Measurements from ENCODE around the gene FAM124A.

Gene FAM124A

GRCh38 chr13:51234676-51235075 lies 12.5 kb downstream of the FAM124A start:
- Histone ChIP-seq H3K27me3 (ENCODE audit: control insufficient read depth, insufficient read depth, low read length) (no peaks in the 10 kb centered on the region), H3K4me1 (ENCODE audit: control insufficient read depth, insufficient read depth, low read length) (peaks cover 13% of the 10 kb centered on the region), H3K9ac (ENCODE audit: low read depth, low read length) (no peak overlapping the region), H3K9me3 (ENCODE audit: control insufficient read depth, insufficient read depth, low read length) (no peaks in the 10 kb centered on the region), H3K4me3 (ENCODE audit: low read depth, low read length) (no peak overlapping the region), H3K36me3 (ENCODE audit: control insufficient read depth, insufficient read depth, low read length) (peaks cover 21% of the 10 kb centered on the region)

- Histone ChIP-seq H3K36me3 (ENCODE audit: control insufficient read depth, insufficient read depth, low read length) (peaks cover 23% of the 10 kb centered on the region), H3K4me1 (ENCODE audit: control insufficient read depth, insufficient read depth, low read length) (peaks cover 9% of the 10 kb centered on the region), H3K9ac (ENCODE audit: low read depth, low read length) (no peak overlapping the region)
These were observed 13.0 kb downstream of the FAM124A start for GRCh38 chr13:51235186-51235585.

GRCh38 chr13:51235756-51236490 lies 13.7 kb downstream of the FAM124A start:
- Histone ChIP-seq H3K4me3 (ENCODE audit: low read depth, low read length) (no peak overlapping the region), H3K9me3 (ENCODE audit: control insufficient read depth, insufficient read depth, low read length) (no peaks in the 10 kb centered on the region), H3K9ac (ENCODE audit: low read depth, low read length) (no peak overlapping the region), H3K27me3 (ENCODE audit: control insufficient read depth, insufficient read depth, low read length) (no peaks in the 10 kb centered on the region), H3K36me3 (ENCODE audit: control insufficient read depth, insufficient read depth, low read length) (peaks cover 24% of the 10 kb centered on the region), H3K4me1 (ENCODE audit: control insufficient read depth, insufficient read depth, low read length) (peaks cover 6% of the 10 kb centered on the region)

More at GRCh38 chr13:51235186-51235585, 13.0 kb downstream of the FAM124A start:
- H3K27me3 ChIP-seq (ENCODE audit: control insufficient read depth, insufficient read depth, low read length) = no peaks in the 10 kb centered on the region
- H3K4me3 ChIP-seq (ENCODE audit: low read depth, low read length) = no peak overlapping the region
- H3K9me3 ChIP-seq (ENCODE audit: control insufficient read depth, insufficient read depth, low read length) = no peaks in the 10 kb centered on the region

DNA sequence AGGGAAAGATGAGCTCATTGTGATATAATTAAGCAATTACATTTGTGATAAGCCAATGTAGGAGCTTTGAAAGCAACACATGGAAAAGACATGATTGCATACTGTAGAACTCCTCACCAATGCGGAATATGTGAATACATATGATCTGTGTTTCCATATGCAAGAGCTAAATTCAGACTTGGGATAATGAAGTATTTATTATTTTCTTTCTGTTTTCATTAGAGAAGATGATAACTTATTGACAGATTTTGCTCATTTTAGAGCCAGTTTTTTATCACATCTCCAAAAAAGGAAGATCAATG lies 14.2 kb downstream of the FAM124A start:
- Histone ChIP-seq H3K4me3 (ENCODE audit: low read depth, low read length) (no peak overlapping the region), H3K36me3 (ENCODE audit: control insufficient read depth, insufficient read depth, low read length) (peaks cover 23% of the 10 kb centered on the region), H3K27me3 (ENCODE audit: control insufficient read depth, insufficient read depth, low read length) (no peaks in the 10 kb centered on the region), H3K4me1 (ENCODE audit: control insufficient read depth, insufficient read depth, low read length) (peaks cover 6% of the 10 kb centered on the region), H3K9ac (ENCODE audit: low read depth, low read length) (no peak overlapping the region), H3K9me3 (ENCODE audit: control insufficient read depth, insufficient read depth, low read length) (no peaks in the 10 kb centered on the region)

GRCh38 chr13:51237386-51237785 lies 15.2 kb downstream of the FAM124A start:
- Histone ChIP-seq H3K4me3 (ENCODE audit: low read depth, low read length) (no peak overlapping the region), H3K4me1 (ENCODE audit: control insufficient read depth, insufficient read depth, low read length) (peaks cover 12% of the 10 kb centered on the region), H3K36me3 (ENCODE audit: control insufficient read depth, insufficient read depth, low read length) (peaks cover 17% of the 10 kb centered on the region), H3K9ac (ENCODE audit: low read depth, low read length) (no peak overlapping the region), H3K9me3 (ENCODE audit: control insufficient read depth, insufficient read depth, low read length) (no peaks in the 10 kb centered on the region), H3K27me3 (ENCODE audit: control insufficient read depth, insufficient read depth, low read length) (no peaks in the 10 kb centered on the region)

DNA sequence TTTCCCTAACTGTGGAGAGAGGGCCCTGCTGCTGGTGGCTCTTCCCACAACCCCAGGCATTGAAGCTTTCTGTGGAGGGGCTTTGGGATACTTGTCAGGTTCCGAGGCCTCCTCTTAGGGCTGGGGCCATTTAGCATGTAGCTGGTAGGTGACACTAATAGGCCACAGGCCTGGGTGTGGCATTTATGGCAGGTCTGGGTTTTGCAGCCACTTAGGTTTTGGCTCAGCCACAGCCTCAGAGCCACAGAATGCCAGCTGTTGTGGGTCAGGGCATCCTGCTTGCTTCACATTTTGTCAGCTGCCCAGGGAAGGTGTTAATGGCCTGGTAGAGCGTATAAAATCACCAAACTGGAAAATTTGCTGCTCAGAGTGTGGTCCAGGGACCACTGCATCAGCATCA lies 15.7 kb downstream of the FAM124A start:
- H3K27me3 ChIP-seq (ENCODE audit: control insufficient read depth, insufficient read depth, low read length) = no peaks in the 10 kb centered on the region
- H3K36me3 ChIP-seq (ENCODE audit: control insufficient read depth, insufficient read depth, low read length) = peaks cover 17% of the 10 kb centered on the region
- H3K9ac ChIP-seq (ENCODE audit: low read depth, low read length) = no peak overlapping the region
- no peak overlapping the region for H3K4me3 ChIP-seq (ENCODE audit: low read depth, low read length)
- peaks cover 17% of the 10 kb centered on the region for H3K4me1 ChIP-seq (ENCODE audit: control insufficient read depth, insufficient read depth, low read length)
- no peaks in the 10 kb centered on the region for H3K9me3 ChIP-seq (ENCODE audit: control insufficient read depth, insufficient read depth, low read length)

DNA sequence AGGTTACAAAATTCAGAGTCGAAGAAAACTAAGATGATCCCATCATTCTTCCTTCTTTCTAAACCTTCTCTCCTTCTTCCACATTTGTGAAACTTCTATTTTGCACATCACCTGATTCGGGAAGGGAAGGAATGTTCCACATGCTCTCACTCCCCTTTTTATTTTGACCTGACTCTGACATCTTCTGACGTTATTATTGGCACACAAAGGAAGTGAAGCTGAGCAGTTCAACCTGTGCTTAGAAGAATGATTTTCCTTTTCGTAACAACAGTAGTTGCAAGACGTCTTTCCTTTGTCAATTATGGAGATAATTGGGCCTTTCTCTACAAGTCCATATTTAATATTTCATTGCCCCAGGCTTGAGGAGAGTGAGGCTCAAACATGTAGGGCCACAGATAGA lies 18.0 kb downstream of the FAM124A start:
- Histone ChIP-seq H3K4me1 (ENCODE audit: control insufficient read depth, insufficient read depth, low read length) (peaks cover 35% of the 10 kb centered on the region), H3K36me3 (ENCODE audit: control insufficient read depth, insufficient read depth, low read length) (peaks cover 17% of the 10 kb centered on the region), H3K9me3 (ENCODE audit: control insufficient read depth, insufficient read depth, low read length) (no peaks in the 10 kb centered on the region), H3K9ac (ENCODE audit: low read depth, low read length) (no peak overlapping the region), H3K4me3 (ENCODE audit: low read depth, low read length) (no peak overlapping the region), H3K27me3 (ENCODE audit: control insufficient read depth, insufficient read depth, low read length) (no peaks in the 10 kb centered on the region)

DNA sequence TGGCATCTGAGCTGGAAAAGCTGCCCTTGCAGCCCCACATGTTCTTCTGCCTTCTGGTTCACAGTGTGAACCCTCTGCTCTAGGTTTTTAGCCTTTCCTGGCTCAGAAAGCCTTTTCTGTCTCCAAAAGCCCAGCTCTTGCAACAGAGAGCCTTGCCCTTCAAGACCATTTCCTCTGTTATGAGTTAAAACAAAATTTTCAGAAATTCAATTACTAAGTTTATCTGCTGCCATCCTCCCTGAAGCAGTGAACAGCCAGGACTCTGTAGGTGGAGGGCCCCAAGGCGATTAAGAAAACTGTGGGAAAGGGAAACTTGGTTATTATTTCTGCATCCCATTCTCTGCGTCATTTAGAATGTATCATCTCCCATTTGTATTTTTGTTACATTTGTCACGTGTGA lies 18.8 kb downstream of the FAM124A start:
- H3K9ac ChIP-seq (ENCODE audit: low read depth, low read length) = no peak overlapping the region
- H3K4me1 ChIP-seq (ENCODE audit: control insufficient read depth, insufficient read depth, low read length) = peaks cover 41% of the 10 kb centered on the region
- H3K4me3 ChIP-seq (ENCODE audit: low read depth, low read length) = no peak overlapping the region
- H3K9me3 ChIP-seq (ENCODE audit: control insufficient read depth, insufficient read depth, low read length) = no peaks in the 10 kb centered on the region
- H3K27me3 ChIP-seq (ENCODE audit: control insufficient read depth, insufficient read depth, low read length) = no peaks in the 10 kb centered on the region
- H3K36me3 ChIP-seq (ENCODE audit: control insufficient read depth, insufficient read depth, low read length) = peaks cover 12% of the 10 kb centered on the region

DNA sequence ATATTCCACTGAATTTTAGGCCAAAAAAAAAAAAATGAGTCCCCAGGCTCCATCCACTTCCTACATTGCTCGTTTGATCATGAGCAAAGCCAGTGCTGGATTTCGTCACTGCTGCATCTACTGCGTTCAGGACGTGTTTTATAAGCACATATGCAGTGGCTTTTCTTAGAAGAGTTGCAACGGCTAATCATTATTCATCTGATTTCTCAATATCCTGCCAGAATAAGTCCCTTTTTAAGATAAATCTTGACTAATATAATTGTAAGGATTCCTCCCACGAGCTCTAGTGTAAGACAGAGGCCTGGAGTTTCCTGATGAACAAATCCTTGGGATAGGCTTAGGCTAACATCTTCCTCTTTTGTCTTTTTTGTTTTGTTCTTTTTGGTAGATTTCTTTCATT lies 19.5 kb downstream of the FAM124A start:
- Histone ChIP-seq H3K27me3 (ENCODE audit: control insufficient read depth, insufficient read depth, low read length) (no peaks in the 10 kb centered on the region), H3K9ac (ENCODE audit: low read depth, low read length) (no peak overlapping the region), H3K9me3 (ENCODE audit: control insufficient read depth, insufficient read depth, low read length) (no peaks in the 10 kb centered on the region), H3K4me3 (ENCODE audit: low read depth, low read length) (no peak overlapping the region), H3K4me1 (ENCODE audit: control insufficient read depth, insufficient read depth, low read length) (peaks cover 41% of the 10 kb centered on the region), H3K36me3 (ENCODE audit: control insufficient read depth, insufficient read depth, low read length) (peaks cover 8% of the 10 kb centered on the region)

GRCh38 chr13:51243227-51243626 lies 21.0 kb downstream of the FAM124A start:
- H3K4me1 ChIP-seq (ENCODE audit: control insufficient read depth, insufficient read depth, low read length) = peaks cover 43% of the 10 kb centered on the region
- H3K9me3 ChIP-seq (ENCODE audit: control insufficient read depth, insufficient read depth, low read length) = no peaks in the 10 kb centered on the region
- peak overlapping the region; percentile 33 for H3K4me3 ChIP-seq (ENCODE audit: low read depth, low read length)
- H3K27me3 ChIP-seq (ENCODE audit: control insufficient read depth, insufficient read depth, low read length) = no peaks in the 10 kb centered on the region
- no peak overlapping the region for H3K9ac ChIP-seq (ENCODE audit: low read depth, low read length)
- peaks cover 10% of the 10 kb centered on the region for H3K36me3 ChIP-seq (ENCODE audit: control insufficient read depth, insufficient read depth, low read length)

DNA sequence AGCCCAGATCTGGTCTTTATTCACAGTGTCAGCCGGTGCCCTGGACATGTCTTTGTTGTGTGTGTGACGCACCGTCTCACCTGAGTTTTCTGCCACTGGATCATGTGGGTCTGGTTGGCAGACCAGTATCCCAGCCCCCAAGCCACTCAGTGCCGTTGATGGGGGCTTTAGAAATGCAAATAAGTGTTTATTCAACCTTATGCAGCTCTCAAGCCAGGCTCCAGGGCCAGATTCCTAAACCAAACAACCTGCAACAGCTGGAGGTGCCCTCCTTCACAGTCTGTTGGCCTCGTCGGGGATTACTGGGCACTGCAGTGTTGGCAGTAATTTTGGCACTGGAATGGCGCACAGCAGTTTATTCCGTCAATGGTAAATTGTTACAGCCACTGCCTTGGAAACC lies 21.6 kb downstream of the FAM124A start:
- H3K4me3 ChIP-seq (ENCODE audit: low read depth, low read length) = peak overlapping the region; percentile 33
- H3K27me3 ChIP-seq (ENCODE audit: control insufficient read depth, insufficient read depth, low read length) = no peaks in the 10 kb centered on the region
- peaks cover 49% of the 10 kb centered on the region for H3K4me1 ChIP-seq (ENCODE audit: control insufficient read depth, insufficient read depth, low read length)
- H3K36me3 ChIP-seq (ENCODE audit: control insufficient read depth, insufficient read depth, low read length) = peaks cover 9% of the 10 kb centered on the region
- H3K9ac ChIP-seq (ENCODE audit: low read depth, low read length) = peak overlapping the region; percentile 26
- no peaks in the 10 kb centered on the region for H3K9me3 ChIP-seq (ENCODE audit: control insufficient read depth, insufficient read depth, low read length)

DNA sequence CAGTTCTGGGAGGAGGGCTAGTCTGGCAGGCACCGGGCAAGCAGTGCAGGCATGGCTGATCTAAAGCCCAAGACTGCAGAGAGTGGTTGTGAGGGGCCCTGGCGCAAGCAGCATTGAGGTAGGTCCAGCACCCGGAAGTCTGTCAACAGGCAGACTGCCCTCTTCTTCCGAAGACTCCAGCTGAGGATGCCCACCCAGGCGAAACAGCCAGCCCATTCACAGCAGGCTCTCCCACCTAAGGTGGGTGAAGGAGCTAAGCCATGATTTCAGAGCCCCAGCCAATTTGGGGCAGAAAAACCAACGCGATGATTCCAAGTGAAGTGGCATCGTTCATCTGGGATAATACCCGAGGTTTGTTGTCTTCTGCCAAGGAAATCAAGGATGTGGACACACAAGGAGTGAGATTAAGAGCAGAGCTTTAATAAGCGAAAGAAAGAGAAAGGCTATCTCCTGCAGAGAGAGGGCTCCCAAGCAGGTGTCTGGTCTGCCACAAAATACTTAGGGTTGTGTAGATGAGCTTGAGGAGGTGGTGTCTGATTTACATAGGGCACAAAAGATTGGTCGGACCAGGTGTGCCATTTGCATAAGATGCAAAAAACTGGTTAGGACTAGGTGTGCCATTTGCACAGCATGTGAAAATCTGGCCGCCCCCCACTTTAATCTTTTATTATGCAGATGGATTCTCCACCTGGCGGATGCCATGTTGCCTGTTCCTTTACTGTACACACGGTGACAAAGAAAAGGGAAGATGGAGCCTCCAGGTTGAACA lies 22.6 kb downstream of the FAM124A start:
- H3K4me1 ChIP-seq (ENCODE audit: control insufficient read depth, insufficient read depth, low read length) = peaks cover 52% of the 10 kb centered on the region
- H3K4me3 ChIP-seq (ENCODE audit: low read depth, low read length) = peak overlapping the region; percentile 33
- no peaks in the 10 kb centered on the region for H3K9me3 ChIP-seq (ENCODE audit: control insufficient read depth, insufficient read depth, low read length)
- H3K9ac ChIP-seq (ENCODE audit: low read depth, low read length) = no peak overlapping the region
- H3K27me3 ChIP-seq (ENCODE audit: control insufficient read depth, insufficient read depth, low read length) = no peaks in the 10 kb centered on the region
- peaks cover 9% of the 10 kb centered on the region for H3K36me3 ChIP-seq (ENCODE audit: control insufficient read depth, insufficient read depth, low read length)

Data from iPS-15b (cell line).